HG03175 (cell line): ENCODE measurements around the gene NLRX1.
"Not testable (repeated sequence)": the region's sequence is repeated elsewhere in the genome, so short reads cannot be mapped to it uniquely, and the experiment has no call there.

Experiments
- ATAC-seq: cut with Tn5 transposase; IDR thresholded peaks from one replicate; pipeline ENCODE4 v1.9.1; 2021; ENCODE audit warnings: mild to moderate bottlenecking, moderate library complexity; ENCODE audit not compliant: unreplicated experiment

NLRX1 gene

DNA sequence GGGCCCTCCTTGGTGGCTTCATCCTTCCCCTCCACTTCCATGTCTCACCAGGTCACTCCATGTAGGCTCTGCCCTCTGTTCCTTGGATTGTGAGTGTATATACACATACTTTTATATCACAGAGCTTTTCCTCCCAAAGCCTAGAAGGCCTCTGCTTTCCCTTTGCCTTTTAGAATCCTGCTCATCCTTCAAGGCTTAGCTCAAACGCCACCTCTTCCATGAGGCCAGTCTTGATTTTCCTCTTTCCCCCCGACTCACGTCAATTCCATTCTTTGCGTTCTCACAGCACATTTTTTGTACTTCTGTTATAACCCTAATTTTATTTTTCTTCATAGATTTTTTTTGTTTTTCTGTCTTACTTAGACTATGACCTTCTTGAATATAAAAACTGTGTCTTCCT lies 15.9 kb upstream of the NLRX1 start:
- no peak for ATAC-seq

- ATAC-seq: no peak
Measured at GRCh38 chr11:119153049-119153818, 15.3 kb upstream of the NLRX1 start.

DNA sequence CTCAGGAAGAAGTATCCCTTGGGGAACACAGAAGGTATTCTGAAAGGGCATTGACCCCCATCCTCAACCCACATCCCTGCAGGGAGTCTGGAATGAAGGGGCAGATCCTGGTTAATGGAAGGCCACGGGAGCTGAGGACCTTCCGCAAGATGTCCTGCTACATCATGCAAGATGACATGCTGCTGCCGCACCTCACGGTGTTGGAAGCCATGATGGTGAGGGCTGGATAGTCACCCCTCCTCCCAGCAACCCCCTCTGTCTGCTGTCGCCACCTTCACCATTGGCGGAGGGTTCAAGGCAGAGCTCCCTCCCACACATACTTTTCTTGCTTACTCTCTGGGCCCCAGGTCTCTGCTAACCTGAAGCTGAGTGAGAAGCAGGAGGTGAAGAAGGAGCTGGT lies 14.3 kb upstream of the NLRX1 start:
- no peak for ATAC-seq

- no peak for ATAC-seq
Measured at GRCh38 chr11:119155733-119156492, 12.6 kb upstream of the NLRX1 start.

GRCh38 chr11:119156496-119156895 lies 12.0 kb upstream of the NLRX1 start:
- no peak for ATAC-seq

DNA sequence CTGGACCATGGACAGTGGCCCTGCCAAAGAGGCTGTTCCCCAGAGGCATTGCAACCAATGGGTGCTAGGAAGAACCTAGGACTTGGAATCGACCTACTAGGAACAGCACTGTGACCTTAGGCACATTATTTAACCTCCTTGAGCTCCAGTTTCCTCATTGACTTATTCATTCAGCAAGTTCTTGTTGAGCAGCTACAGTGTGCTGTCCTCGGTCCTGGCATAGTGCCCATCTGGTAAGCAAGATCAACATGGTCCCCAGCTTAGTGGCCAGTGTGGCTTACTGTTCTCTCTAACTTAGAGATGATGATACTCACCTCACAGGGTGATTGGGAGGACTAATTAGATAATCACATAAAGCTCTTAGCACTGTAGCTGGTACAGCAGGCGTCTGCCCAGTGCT lies 11.5 kb upstream of the NLRX1 start:
- no peak for ATAC-seq

- no peak for ATAC-seq
Measured at GRCh38 chr11:119158467-119158866, 10.1 kb upstream of the NLRX1 start.

DNA sequence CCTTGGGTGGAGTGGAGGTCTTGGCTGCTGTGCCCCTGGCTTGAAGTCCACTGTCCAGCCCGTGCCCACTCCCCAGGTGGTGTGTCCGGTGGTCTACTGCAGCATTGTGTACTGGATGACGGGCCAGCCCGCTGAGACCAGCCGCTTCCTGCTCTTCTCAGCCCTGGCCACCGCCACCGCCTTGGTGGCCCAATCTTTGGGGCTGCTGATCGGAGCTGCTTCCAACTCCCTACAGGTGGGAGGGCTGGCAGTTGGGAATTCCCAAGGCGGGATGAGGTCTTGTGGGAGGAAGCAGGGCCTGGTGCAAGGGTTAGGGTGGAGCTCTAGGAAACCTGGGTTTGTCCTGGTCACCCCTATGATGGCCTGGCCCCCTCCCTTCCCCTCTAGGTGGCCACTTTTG lies 8.4 kb upstream of the NLRX1 start:
- ATAC-seq: no peak

DNA sequence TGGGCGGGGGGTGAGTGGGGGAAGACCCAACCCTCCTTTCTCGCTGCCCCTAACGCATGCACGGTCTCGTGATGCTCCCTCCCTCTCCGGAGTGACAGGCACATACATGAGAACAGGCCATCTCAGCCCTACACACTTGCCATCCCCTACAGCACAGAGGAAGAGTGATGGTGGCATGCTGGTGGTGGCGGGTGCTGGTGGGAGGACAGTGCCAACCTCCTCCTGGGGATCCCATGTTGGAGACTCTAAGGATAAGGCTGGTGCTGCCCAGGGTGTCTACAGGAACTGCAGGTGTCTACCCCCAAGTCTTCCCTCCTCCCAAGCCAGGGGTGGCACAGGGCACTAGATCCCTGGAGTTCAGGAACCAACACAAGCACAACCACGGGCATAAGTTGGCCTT lies 6.7 kb upstream of the NLRX1 start:
- no peak for ATAC-seq

DNA sequence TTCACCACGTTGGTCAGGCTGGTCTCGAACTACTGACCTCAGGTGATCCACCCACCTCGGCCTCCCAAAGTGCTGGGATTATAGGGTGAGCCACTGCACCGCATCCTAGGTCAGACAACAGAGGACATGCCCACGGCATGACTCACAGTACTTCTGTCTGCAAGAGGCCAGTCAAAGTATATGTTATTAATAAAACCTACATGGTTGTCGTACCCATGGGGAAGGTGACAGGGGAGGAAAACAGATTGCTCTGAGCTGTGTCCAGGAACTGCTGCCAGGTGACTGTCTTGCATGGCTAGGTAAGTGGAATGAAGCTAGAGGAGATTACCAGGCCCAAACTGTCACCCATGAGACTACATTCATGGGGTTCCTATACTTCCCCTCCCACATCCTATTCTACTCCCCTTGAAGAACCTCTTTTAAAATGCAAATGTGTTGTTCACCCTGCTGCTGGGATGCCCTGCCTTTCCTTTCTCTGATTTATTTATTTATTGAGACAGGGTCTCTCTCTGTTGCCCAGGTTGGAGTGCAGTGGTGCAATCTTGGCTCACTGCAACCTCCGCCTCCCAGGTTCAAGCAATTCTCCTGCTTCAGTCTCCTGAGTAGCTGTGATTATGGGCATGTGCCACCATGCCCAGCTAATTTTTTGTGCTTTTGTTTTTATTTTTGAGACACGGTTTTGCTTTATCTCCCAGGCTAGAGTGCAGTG lies 2.0 kb upstream of the NLRX1 start:
- no peak for ATAC-seq

DNA sequence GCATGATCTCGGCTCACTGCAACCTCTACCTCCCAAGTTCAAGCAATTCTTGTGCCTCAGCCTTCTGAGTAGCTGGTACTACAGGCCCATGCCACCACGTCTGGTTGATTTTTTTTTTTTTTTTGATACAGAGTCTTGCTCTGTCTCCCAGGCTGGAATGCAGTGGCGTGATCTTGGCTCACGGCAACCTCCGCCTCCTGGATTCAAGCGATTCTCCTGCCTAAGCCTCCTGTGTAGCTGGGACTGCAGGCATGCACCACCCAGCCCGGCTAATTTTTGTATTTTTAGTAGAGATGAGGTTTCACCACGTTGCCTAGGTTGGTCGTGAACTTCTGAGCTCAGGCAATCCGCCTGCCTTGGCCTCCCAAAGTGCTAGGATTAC lies 1.5 kb upstream of the NLRX1 start:
- ATAC-seq: not testable (repeated sequence)

GRCh38 chr11:119167933-119168332 lies 592 bp upstream of the NLRX1 start:
- no peak for ATAC-seq

GRCh38 chr11:119169282-119169719 lies 776 bp downstream of the NLRX1 start:
- ATAC-seq: peak; percentile 26

- ATAC-seq: no peak
Measured at GRCh38 chr11:119172513-119172912, 4.0 kb downstream of the NLRX1 start.

DNA sequence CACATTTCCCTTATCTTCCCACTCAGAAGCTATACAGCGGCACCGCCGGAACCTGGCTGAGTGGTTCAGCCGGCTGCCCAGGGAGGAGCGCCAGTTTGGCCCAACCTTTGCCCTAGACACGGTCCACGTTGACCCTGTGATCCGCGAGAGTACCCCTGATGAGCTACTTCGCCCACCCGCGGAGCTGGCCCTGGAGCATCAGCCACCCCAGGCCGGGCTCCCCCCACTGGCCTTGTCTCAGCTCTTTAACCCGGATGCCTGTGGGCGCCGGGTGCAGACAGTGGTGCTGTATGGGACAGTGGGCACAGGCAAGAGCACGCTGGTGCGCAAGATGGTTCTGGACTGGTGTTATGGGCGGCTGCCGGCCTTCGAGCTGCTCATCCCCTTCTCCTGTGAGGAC lies 4.9 kb downstream of the NLRX1 start:
- no peak for ATAC-seq

DNA sequence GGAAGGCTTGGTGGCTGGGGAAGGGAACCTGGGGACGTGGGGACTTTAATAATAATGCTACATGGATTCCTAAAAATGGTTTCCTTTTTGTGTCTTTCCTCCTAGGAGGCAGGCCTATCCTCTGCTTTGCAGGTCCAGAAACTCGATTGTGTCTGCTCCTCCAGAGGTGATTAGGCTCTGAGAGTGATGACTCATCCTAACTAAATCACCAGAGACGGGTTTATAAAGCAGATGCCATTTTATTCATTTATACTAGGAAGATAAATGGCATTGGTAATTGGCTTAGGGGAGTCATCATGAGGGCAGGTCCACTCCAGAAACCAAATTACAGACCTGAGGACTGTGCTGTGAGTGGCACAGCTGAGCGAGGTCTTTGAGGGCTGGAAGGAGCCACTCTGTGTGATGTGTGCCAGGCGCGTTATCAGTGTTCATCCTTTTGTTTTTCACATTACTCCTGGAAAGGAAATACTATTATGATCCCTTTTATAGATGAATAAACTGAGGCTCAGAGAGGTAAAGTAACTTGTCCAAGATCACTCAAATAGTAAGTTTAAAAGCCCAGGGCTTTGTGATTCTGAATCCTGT lies 7.1 kb downstream of the NLRX1 start:
- no peak for ATAC-seq

DNA sequence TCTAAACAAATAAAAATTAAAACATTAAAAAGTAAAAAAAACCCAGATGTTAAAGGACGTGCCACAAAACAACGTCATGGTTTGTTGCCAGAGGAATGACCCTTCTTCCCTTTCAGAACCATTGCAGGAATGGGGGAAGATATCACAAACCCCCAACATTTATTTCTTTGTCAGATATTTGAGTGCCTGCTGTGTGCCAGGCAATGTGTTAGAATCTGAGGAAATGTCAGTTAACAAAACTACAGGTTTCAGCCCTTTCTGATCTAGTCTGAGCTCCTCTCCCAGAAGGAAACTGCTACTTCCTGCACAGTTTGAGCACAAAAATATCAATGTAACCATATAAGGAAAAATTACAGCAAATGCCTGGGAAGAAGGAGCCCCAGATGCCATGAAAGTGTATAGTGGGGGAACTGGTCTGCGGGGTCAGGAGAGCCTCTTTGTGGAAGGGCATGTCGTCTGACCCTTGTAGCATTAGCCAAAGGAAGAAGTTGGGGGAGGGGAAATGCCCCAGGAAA lies 9.7 kb downstream of the NLRX1 start:
- ATAC-seq: no peak

GRCh38 chr11:119179342-119179741 lies 10.8 kb downstream of the NLRX1 start:
- ATAC-seq: no peak

GRCh38 chr11:119179983-119180382 lies 11.5 kb downstream of the NLRX1 start:
- ATAC-seq: no peak

DNA sequence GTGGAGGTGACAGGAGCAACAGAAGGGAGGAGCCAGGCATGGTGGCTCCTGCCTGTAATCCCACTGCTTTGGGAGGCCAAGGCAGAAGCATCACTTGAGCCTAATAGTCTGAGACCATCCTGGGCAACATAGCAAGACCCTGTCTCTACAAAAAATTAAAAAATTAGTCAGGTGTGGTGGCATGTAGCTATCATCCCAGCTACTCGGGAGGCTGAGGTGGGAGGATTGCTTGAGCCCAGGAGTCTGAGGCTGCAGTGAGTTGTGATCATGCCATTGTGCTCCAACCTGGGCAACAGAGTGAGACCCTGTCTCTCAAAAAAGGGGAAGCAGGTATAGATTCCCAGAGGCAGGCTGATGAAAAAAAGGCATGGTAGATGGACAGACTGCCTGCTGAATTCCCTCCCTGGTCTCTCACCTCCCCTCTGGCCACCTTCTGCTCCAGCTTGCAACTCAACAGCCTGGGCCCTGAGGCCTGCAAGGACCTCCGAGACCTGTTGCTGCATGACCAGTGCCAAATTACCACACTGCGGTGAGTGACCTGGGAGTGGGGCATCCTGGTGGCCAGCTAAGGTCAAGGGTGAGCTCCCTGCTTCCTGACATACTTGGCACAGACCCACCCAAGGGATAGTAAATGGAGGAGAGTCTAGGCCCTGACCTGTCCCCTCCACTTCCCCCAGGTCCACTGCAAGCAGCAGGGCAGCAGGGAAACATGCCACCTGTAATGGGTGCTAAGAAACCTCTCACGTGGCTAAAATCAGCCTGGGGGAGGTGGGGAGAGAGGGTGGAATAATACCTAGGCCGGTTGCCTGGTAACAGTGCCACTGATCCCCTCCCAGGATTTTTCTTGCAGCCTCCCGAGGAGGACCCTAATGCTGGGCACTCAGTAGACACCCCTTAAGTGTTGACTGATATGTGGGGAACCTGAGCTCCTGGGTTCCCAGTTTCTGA lies 12.5 kb downstream of the NLRX1 start:
- no peak for ATAC-seq
